ENCODE data around the gene JUP.

Gene JUP

GRCh38 chr17:41760878-41761277 is 25.6 kb downstream of the JUP start:
- FAIRE-seq (no peak), DNase-seq (ENCODE audit: low spot score) (no peak)

- DNase-seq (ENCODE audit: low spot score), result no peak
- no peak for FAIRE-seq
Observed at GRCh38 chr17:41758601-41759000, 27.9 kb downstream of the JUP start.

- DNase-seq (ENCODE audit: low spot score) (no peak), FAIRE-seq (no peak)
Observed at GRCh38 chr17:41754066-41754465, 32.4 kb downstream of the JUP start.

GRCh38 chr17:41751288-41751687 is 35.2 kb downstream of the JUP start:
- FAIRE-seq (no peak), DNase-seq (ENCODE audit: low spot score) (no peak)

GRCh38 chr17:41750862-41751261 is 35.6 kb downstream of the JUP start:
- no peak for DNase-seq (ENCODE audit: low spot score)
- no peak for FAIRE-seq

- no peak for FAIRE-seq
Observed at GRCh38 chr17:41748275-41748674, 38.2 kb downstream of the JUP start.

GRCh38 chr17:41741709-41742108 is 44.8 kb downstream of the JUP start:
- no peak for DNase-seq (ENCODE audit: low spot score)
- no peak for FAIRE-seq

More at GRCh38 chr17:41748275-41748674, 38.2 kb downstream of the JUP start:
- no peak for DNase-seq (ENCODE audit: low spot score)

- DNase-seq (ENCODE audit: low spot score) (no peak), FAIRE-seq (no peak)
Observed at GRCh38 chr17:41740506-41740905, 46.0 kb downstream of the JUP start.

GRCh38 chr17:41739661-41740352 is 46.7 kb downstream of the JUP start:
- FAIRE-seq, result no peak
- peak; percentile 68 for DNase-seq (ENCODE audit: low spot score)

GRCh38 chr17:41738801-41739112 is 47.8 kb downstream of the JUP start:
- no peak for DNase-seq (ENCODE audit: low spot score)
- no peak for FAIRE-seq

- peak; percentile 88 for DNase-seq (ENCODE audit: low spot score)
- FAIRE-seq, result peak; percentile 91
Observed at GRCh38 chr17:41738077-41738800, 48.3 kb downstream of the JUP start.

- DNase-seq (ENCODE audit: low spot score), result peak; percentile 29
- FAIRE-seq, result no peak
Observed at GRCh38 chr17:41737680-41738023, 48.9 kb downstream of the JUP start.

- FAIRE-seq, result no peak
- no peak for DNase-seq (ENCODE audit: low spot score)
Observed at GRCh38 chr17:41736983-41737679, 49.4 kb downstream of the JUP start.

- no peak for FAIRE-seq
Observed at GRCh38 chr17:41735744-41736143, 50.8 kb downstream of the JUP start.

GRCh38 chr17:41734949-41735313 is 51.6 kb downstream of the JUP start:
- DNase-seq (ENCODE audit: low spot score) (no peak), FAIRE-seq (no peak)

More at GRCh38 chr17:41735744-41736143, 50.8 kb downstream of the JUP start:
- DNase-seq (ENCODE audit: low spot score), result no peak

GRCh38 chr17:41734139-41734948 is 52.2 kb downstream of the JUP start, which contains the start of gene HAP1:
Gene HAP1 (minus strand): TSS chr17:41734643. CDS start chr17:41734634, 9 bp downstream.
- peak; percentile 5 for FAIRE-seq
- peak; percentile 82 for DNase-seq (ENCODE audit: low spot score)

GRCh38 chr17:41733348-41734138 is 53.0 kb downstream of the JUP start:
- DNase-seq (ENCODE audit: low spot score) (no peak), FAIRE-seq (no peak)

GRCh38 chr17:41731836-41732235 is 54.7 kb downstream of the JUP start:
- no peak for DNase-seq (ENCODE audit: low spot score)
- no peak for FAIRE-seq

- no peak for FAIRE-seq
- DNase-seq (ENCODE audit: low spot score), result no peak
Observed at GRCh38 chr17:41730479-41730878, 56.0 kb downstream of the JUP start.

GRCh38 chr17:41728056-41728455 is 58.5 kb downstream of the JUP start:
- DNase-seq (ENCODE audit: low spot score) (no peak), FAIRE-seq (no peak)

GRCh38 chr17:41725134-41725533 is 61.4 kb downstream of the JUP start:
- DNase-seq (ENCODE audit: low spot score) (no peak), FAIRE-seq (peak; percentile 77)
